ENCODE data around the gene GPR137. TPM values are rescaled to one million over a fixed set of nuclear protein-coding genes. Genes with fewer than 3 reads are reported as not detected.
"Not testable (repeated sequence)": the region's sequence is repeated elsewhere in the genome, so short reads cannot be mapped to it uniquely, and the experiment has no call there.

Gene GPR137
- total and polyA plus RNA-seq, 8 donors, result 23.6 to 39.6 (median 31.8) TPM

GRCh38 chr11:64305075-64305690 lies 19.5 kb downstream of the GPR137 start, which contains the start of gene ESRRA:
TSS of gene ESRRA (plus strand) at chr11:64305524. CDS start at chr11:64307180, 1,656 bp downstream.
- TF ChIP-seq CTCF (IDR thresholded peaks at IDR 0.05), result no peak
- Histone ChIP-seq H3K4me1 (peaks cover 19 to 41% of the 10 kb centered on the region in 2 donors), H3K9me3 (no peaks in the 10 kb centered on the region), H3K4me3 (peak within 1 kb of the TSS; percentile 56 to 85), H3K36me3 (peaks cover 0 to 16% of the 10 kb centered on the region in 2 donors), H3K27me3 (peaks cover 1 to 8% of the 10 kb centered on the region in 2 donors), H3K27ac (peak within 1 kb of the TSS; percentile 94 to 95)
- ATAC-seq, result peak; percentile 86
- peak; percentile 98 to 100 (median 99) for DNase-seq
- intact Hi-C loops (cut with DNase I), result no loop called here

DNA sequence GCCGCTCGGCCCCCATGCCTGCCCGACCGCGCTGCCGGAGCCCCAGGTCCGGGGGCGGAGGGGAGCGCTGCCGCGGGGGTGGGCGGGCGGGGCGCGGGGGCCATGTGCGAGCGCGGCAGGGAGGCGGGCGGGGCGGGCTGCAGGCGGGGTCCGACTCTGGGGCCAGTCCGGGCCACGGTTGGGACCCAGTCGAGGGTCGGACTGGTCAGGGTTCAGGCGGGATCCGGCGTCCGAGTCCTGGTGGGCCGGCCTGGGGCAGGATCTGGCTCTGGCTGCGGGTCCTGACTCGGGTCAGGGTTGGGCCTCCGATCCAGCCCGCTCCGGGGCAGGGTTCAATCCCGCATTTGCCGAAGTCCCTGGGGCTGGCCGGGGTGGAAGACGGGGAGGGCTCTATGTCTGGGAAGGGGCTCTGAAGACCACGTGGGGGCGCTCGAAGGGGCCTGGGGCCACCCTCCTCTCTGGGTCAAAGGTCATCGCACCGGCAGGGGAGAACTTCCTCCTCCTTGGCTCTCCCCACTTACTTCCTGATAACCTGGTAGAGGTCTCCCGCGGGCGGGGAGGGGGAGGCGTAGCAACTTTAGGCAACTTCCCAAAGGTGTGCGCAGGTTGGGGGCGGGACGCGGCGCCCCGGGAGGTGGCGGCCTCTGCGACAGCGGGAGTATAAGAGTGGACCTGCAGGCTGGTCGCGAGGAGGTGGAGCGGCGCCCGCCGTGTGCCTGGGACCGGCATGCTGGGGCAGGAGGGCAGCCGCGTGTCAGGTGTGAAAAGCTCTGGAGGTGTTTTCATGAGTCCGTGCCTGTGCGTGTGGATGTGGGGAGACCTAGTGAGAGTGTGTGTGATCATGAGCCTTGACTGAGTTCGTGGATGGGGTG lies 20.3 kb downstream of the GPR137 start:
- H3K27ac ChIP-seq, result peak overlapping the region; percentile 76 to 95
- DNase-seq (peak in 2 of 4 donors; percentile 86 to 93), ATAC-seq (peak; percentile 26)
- peaks cover 0 to 21% of the 10 kb centered on the region in 2 donors for H3K36me3 ChIP-seq
- peaks cover 0 to 1% of the 10 kb centered on the region in 2 donors for H3K27me3 ChIP-seq
- TF ChIP-seq CTCF (IDR thresholded peaks at IDR 0.05), result peak in 1 of 2 donors; percentile 12
- H3K9me3 ChIP-seq, result no peaks in the 10 kb centered on the region
- peak overlapping the region; percentile 56 to 85 for H3K4me3 ChIP-seq
- H3K4me1 ChIP-seq, result peaks cover 14 to 38% of the 10 kb centered on the region in 2 donors
- intact Hi-C loops (cut with DNase I), result no loop called here

DNA sequence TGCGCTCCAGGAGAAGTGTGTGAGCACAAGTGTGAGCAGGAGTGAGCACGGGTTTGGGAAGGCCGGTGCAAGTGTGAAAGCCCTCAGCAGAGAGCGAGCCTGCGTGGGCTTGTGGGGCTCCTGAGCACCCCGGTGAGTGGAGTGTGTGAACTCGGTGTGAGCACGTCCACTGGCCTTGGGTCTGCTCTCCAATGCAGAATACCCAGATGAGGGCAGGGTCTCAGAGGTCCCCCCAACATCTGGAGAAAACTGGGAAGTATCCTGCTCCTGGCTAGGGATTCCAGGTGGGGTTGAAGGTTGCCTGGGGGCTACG lies 20.9 kb downstream of the GPR137 start:
- peak overlapping the region; percentile 56 to 85 for H3K4me3 ChIP-seq
- ATAC-seq (no peak), DNase-seq (no peak)
- H3K27me3 ChIP-seq, result no peaks in the 10 kb centered on the region
- TF ChIP-seq CTCF (IDR thresholded peaks at IDR 0.05), result no peak
- H3K36me3 ChIP-seq, result peaks cover 0 to 27% of the 10 kb centered on the region in 2 donors
- peaks cover 14 to 32% of the 10 kb centered on the region in 2 donors for H3K4me1 ChIP-seq
- intact Hi-C loops (cut with DNase I), result no loop called here
- H3K9me3 ChIP-seq, result no peaks in the 10 kb centered on the region
- peak overlapping the region; percentile 76 to 95 for H3K27ac ChIP-seq

DNA sequence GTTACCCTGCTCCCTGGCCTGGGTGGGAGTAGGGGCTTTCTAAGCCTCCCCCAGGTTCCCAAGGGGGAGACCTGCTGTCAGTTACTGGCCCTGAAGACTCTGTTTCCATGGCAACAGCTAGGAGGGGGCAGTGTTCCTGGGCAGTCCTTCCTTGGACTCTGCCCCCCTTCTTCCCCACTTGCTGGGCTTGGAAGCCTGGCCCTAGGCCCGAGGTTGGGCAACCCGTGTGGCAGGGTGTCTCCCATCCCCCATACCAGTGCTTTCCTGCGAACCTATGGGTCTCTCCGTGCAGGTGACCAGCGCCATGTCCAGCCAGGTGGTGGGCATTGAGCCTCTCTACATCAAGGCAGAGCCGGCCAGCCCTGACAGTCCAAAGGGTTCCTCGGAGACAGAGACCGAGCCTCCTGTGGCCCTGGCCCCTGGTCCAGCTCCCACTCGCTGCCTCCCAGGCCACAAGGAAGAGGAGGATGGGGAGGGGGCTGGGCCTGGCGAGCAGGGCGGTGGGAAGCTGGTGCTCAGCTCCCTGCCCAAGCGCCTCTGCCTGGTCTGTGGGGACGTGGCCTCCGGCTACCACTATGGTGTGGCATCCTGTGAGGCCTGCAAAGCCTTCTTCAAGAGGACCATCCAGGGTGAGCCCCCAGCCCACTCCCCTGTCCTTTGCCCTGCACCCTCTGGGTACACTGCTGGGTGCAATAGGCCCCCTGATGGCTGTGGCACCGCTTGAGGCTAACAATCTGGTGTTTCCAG lies 21.4 kb downstream of the GPR137 start:
- Histone ChIP-seq H3K27ac (peak overlapping the region in 1 of 2 donors; percentile 95), H3K4me1 (peaks cover 14 to 32% of the 10 kb centered on the region in 2 donors), H3K27me3 (no peaks in the 10 kb centered on the region), H3K9me3 (no peaks in the 10 kb centered on the region), H3K4me3 (peak overlapping the region; percentile 56 to 85), H3K36me3 (peaks cover 0 to 27% of the 10 kb centered on the region in 2 donors)
- intact Hi-C loops (cut with DNase I), result no loop called here
- TF ChIP-seq CTCF (IDR thresholded peaks at IDR 0.05), result no peak
- DNase-seq (peak in 1 of 4 donors; percentile 81), ATAC-seq (no peak)

- H3K36me3 ChIP-seq, result peaks cover 0 to 34% of the 10 kb centered on the region in 2 donors
- peaks cover 14 to 36% of the 10 kb centered on the region in 2 donors for H3K4me1 ChIP-seq
- intact Hi-C loops (cut with DNase I); H3K27ac ChIP-seq; DNase-seq; H3K9me3 ChIP-seq; ATAC-seq; H3K27me3 ChIP-seq; H3K4me3 ChIP-seq: not testable (repeated sequence)
Observed at GRCh38 chr11:64307795-64308194, 22.1 kb downstream of the GPR137 start.

Measured in left lung (tissue), 10 donors.